ENCODE results near the gene ENDOU.

Gene ENDOU

DNA sequence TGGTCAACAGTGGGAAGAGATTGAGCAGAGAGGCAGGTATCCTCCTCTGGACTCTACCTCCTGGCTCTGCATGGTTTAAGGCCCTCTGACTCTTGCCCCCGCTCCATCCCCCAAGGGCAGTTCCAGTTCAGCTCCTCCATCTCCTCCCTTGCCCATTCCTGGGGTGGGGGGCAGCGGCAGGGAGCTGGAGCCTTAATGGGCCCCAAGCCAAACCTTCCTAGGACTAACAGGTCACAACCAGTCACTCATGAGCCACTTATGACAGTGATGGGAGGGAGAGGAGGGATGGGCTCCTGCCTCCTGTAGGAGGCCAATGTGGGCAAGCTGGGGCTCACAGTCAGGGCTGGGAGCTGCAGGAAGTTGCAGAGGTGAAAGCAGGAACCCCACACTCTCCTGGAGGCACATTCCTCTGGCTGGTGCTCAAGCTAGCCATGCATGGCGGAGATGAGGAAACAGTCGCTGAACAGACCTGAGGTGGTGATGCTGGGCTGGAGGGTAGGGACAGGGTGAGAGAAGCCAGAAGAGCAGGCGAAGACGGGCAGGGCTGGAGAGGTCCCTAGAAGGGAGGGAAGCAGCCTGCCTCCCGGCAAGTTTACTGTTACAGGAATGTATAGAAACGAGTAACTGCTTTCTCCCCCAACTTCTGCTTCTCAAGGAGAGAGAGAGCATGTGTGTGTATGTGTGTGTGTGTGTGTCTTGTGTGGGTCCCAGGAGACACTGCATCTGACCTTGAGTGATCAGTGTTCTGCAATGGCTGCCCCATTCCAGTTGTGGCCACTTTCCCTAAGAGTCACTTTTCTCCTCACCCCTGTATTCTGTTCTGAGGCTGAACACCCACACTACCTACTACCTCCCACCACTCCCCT lies 38.4 kb upstream of the ENDOU start:
- TF ChIP-seq, protein P1, sequence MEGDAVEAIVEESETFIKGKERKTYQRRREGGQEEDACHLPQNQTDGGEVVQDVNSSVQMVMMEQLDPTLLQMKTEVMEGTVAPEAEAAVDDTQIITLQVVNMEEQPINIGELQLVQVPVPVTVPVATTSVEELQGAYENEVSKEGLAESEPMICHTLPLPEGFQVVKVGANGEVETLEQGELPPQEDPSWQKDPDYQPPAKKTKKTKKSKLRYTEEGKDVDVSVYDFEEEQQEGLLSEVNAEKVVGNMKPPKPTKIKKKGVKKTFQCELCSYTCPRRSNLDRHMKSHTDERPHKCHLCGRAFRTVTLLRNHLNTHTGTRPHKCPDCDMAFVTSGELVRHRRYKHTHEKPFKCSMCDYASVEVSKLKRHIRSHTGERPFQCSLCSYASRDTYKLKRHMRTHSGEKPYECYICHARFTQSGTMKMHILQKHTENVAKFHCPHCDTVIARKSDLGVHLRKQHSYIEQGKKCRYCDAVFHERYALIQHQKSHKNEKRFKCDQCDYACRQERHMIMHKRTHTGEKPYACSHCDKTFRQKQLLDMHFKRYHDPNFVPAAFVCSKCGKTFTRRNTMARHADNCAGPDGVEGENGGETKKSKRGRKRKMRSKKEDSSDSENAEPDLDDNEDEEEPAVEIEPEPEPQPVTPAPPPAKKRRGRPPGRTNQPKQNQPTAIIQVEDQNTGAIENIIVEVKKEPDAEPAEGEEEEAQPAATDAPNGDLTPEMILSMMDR (conservative IDR thresholded peaks at IDR 0.05; ENCODE audit: low read depth, low read length): no peak
- no peak overlapping the region for H3K4me3 ChIP-seq (ENCODE audit: low read depth, low read length)
- no peak for DNase-seq (ENCODE audit: low read depth)

DNA sequence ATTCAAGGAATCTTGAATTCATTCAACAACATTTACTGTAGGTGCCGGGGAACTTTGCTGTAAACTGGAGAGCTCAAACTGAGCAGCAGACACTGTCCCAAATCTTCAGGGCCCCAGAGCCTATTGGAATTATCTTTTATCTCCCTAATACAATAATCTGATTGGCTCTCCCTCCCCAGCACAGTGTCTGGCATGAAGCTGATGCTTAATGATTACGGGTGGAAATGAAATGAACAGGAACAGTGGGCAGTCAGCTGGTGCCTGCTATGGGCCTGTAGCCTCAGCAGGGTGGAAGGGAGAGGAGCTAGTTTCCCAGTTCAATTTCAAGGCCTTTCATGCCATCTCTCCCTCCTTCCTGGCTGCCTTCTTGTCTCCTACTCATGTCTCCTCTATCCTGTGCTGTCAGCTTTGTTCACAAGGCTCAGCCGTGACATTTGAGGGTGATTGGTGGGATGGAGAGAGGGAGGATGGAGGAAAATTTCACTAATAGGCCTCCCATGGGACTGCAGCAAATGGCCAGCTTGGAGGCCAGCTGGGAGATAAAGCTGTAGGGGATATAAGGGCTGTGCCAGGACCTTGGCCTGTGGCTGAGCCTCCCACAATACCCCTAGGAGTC lies 37.7 kb upstream of the ENDOU start:
- DNase-seq (ENCODE audit: low read depth): no peak
- no peak overlapping the region for H3K4me3 ChIP-seq (ENCODE audit: low read depth, low read length)
- TF ChIP-seq, protein P1 (conservative IDR thresholded peaks at IDR 0.05; ENCODE audit: low read depth, low read length): no peak

DNA sequence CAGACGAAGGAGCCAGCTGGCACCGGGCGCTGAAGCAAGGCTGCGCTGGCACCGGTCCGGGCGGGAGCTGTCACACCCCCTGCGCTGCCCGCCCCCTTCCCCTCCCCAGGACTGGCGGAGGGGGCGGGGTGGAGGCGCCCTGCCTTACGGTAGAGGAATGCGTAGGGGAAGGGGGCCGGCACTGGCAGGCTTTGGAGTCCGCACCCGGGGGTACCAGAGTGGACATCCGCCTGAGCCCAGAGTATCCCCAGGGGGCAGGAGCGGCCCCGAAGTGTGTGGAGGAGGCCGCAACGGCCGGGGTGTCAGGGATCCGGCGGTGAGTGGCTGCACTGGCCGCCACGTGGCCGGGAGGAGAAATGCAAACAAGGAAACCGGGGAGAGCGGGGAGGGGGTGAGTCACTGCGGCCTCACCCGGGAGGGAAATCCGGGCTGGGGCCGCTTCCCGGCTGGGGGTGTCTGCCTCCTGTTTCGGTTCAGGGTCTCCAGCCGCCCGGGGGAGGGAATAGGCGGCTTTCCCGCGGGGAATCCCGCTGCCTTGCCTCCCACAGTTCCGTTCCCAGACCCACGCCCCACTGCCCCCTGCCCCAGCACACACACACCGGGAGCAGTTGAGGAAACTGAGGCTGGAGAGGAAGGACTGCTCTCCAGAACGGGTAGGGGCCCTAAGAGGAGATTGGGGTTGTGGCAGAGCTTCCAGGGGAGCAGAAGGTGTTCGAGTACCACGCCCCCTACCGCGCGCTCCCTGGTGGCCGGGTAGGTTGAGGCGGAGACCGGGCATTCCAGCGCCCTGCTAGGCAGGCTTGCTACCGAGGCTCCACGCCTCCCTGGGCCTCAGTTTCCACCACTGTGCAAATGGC lies 33.8 kb upstream of the ENDOU start, which contains the start of gene RAPGEF3:
TSS of gene RAPGEF3 (minus strand) at position 47 of the 857 bp plus-strand sequence. CDS start 324 bp downstream, outside the sequence.
- peak within 1 kb of the TSS; percentile 67 for H3K4me3 ChIP-seq (ENCODE audit: low read depth, low read length)
- peak; percentile 75 for DNase-seq (ENCODE audit: low read depth)
- TF ChIP-seq, protein P1 (conservative IDR thresholded peaks at IDR 0.05; ENCODE audit: low read depth, low read length): peak; percentile 65

DNA sequence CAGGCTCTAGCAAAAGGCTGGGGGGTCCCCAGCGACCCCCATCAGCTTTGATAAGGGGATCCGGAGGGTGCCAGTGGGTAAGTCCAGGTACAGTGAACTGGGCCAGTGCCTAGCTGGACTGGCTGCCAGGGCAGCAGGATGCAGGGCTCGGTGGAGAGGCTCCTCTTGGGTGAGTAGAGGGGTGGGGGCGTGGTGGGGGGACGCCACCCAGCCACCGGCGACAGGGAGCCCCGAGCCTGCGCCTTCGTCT lies 33.2 kb upstream of the ENDOU start:
- DNase-seq (ENCODE audit: low read depth): no peak
- TF ChIP-seq, protein P1 (conservative IDR thresholded peaks at IDR 0.05; ENCODE audit: low read depth, low read length): no peak
- peak overlapping the region; percentile 67 for H3K4me3 ChIP-seq (ENCODE audit: low read depth, low read length)

DNA sequence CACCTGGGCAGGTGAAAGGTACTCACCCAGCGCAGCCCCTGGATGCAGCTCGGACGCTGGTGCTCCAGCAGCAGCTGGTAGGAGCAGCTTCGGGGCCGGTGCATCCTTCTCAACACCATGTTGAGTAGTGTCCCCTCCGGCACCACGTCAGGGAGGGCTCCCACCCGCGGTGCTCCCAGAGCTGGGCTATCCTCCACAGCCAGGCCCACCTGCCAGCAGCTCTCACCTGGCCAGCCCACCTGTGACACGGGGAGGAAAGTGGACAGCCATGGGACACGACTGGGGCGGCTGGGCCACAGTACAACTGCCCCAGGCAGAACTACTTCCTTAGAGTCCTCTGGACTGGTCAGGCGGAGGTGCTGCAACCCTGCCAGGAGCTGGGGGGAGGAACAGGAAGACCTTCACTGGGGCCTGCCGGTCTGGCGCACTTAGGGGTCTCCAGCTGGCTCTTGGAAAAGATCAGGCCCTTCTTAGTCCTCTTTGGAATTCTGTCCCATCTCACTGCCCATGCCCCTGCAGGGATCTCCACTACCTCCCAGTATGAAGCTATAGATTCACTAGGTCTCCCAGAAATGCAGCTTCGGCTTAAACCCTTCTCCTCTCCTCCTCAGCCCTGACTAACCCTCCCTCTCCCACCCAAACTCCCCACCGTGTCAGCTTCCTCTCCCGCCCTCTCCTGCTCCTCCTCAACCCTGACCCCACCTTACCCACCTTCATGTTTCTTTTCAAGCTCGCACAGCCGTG lies 32.7 kb upstream of the ENDOU start:
- DNase-seq (ENCODE audit: low read depth): no peak
- peak overlapping the region; percentile 67 for H3K4me3 ChIP-seq (ENCODE audit: low read depth, low read length)
- TF ChIP-seq, protein P1 (conservative IDR thresholded peaks at IDR 0.05; ENCODE audit: low read depth, low read length): no peak

DNA sequence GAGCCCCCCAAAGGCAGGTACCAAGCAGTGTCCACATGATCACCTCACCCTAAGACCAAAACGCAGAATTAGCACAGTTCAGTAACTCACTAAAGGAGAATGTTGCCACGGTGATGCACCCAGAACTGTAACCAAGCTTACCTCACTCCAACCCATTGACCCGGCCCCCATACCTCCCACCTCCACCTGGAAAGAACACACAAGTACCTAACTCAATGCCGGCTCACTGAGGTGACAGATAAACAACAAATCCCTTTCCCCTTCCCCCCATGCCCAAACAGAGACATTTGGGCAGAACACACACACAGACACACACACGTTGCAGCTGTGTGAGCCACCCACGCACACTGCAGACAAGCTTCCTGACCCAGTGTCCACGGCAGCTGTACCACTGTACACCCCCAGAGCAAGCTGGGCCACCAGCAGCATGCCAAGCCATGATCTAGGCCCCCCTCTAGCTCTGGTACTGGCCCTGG lies 32.1 kb upstream of the ENDOU start:
- TF ChIP-seq, protein P1 (conservative IDR thresholded peaks at IDR 0.05; ENCODE audit: low read depth, low read length): no peak
- H3K4me3 ChIP-seq (ENCODE audit: low read depth, low read length): peak overlapping the region; percentile 27

More for the DNA sequence above, 32.1 kb upstream of the ENDOU start:
- DNase-seq (ENCODE audit: low read depth): no peak
